B cell (primary cell): Measurements from ENCODE around the gene FXYD1. TPM values are rescaled to one million over a fixed set of nuclear protein-coding genes. Genes with fewer than 3 reads are reported as not detected.

Source experiments
- ATAC-seq: fragments of 200-7000 bp; cut with Tn5 transposase; one replicate; pipeline ENCODE4 v1.10.0; 2021; ENCODE audit warnings: low read depth, mild to moderate bottlenecking, moderate number of reproducible peaks, moderate library complexity
- CTCF ChIA-PET: fragments of 350-600 bp; sonication (Branson Sonifier 250); formaldehyde crosslinking; loops from one replicate; lab custom pipeline; 2021; ENCODE audit warnings: antibody characterized with exemption, inconsistent platforms; lab: Charles Lee
- POLR2A ChIA-PET: fragments of 350-600 bp; sonication (Branson Sonifier 250); formaldehyde crosslinking; loops from one replicate; lab custom pipeline; 2021; ENCODE audit warnings: antibody characterized with exemption; lab: Charles Lee
- DNase-seq: peaks from one replicate; pipeline ENCODE4 v3.0.0; 2013
- H2AFZ ChIP-seq: 2 replicates; pipeline ENCODE4 v1.6.1; 2012; ENCODE audit warnings: mild to moderate bottlenecking, low read depth, low read length; ENCODE audit not compliant: insufficient read depth, poor library complexity, severe bottlenecking
- H3K27ac ChIP-seq, 2 donors: 1 replicate in 1 of 2; 2 replicates in 1 of 2; pipeline ENCODE4 v1.5.1; 2012 to 2013; ENCODE audit warnings: low read length in 2 of 2, mild to moderate bottlenecking in 2 of 2, moderate library complexity in 1 of 2
- H3K27me3 ChIP-seq, 4 experiments: fragments of 200-600 bp in 1 of 4; sonication (generic) in 1 of 4; replicated peaks in 1 of 4; 1 replicate in 2 of 4; 2 replicates in 2 of 4; pipeline versions ENCODE4 v1.6.1 to v1.7.0; 2013 to 2016; ENCODE audit warnings: low read length in 3 of 4, mild to moderate bottlenecking in 2 of 4, mixed read lengths in 1 of 4, moderate library complexity in 1 of 4; ENCODE audit not compliant: insufficient read depth in 4 of 4, control insufficient read depth in 3 of 4; ENCODE audit errors: control extremely low read depth in 1 of 4
- H3K36me3 ChIP-seq, 2 experiments: replicated peaks in 1 of 2; 1 replicate in 1 of 2; 2 replicates in 1 of 2; pipeline versions ENCODE4 v1.6.1 to v1.7.1; 2013; ENCODE audit warnings: low read length in 1 of 2; ENCODE audit not compliant: insufficient read depth in 2 of 2, control insufficient read depth in 1 of 2; ENCODE audit errors: control extremely low read depth in 1 of 2, extremely low read depth in 1 of 2
- H3K4me1 ChIP-seq, 2 donors: fragments of 200-600 bp in 1 of 2; sonication (generic) in 1 of 2; 1 replicate in 1 of 2; 2 replicates in 1 of 2; pipeline versions ENCODE4 v1.5.1 to v1.6.1; 2013 to 2017; ENCODE audit warnings: low read length in 2 of 2; ENCODE audit not compliant: control insufficient read depth in 2 of 2, insufficient read depth in 2 of 2
- H3K4me2 ChIP-seq: replicated peaks from 2 replicates; pipeline ENCODE3; 2012; ENCODE audit warnings: mild to moderate bottlenecking, low read depth, low read length; ENCODE audit not compliant: poor library complexity, severe bottlenecking
- H3K4me3 ChIP-seq, 5 experiments: fragments of 200-600 bp in 1 of 5; sonication (generic) in 1 of 5; 1 replicate in 3 of 5; 2 replicates in 2 of 5; pipeline versions ENCODE4 v1.5.1 to v1.7.0; 2011 to 2016; ENCODE audit warnings: low read length in 4 of 5, mild to moderate bottlenecking in 4 of 5, low read depth in 2 of 5, control low read depth in 1 of 5, moderate library complexity in 1 of 5; ENCODE audit not compliant: insufficient read depth in 1 of 5; ENCODE audit errors: control extremely low read depth in 1 of 5, extremely low read depth in 1 of 5
- H3K79me2 ChIP-seq: fragments of 200-600 bp; sonication (generic); one replicate; pipeline ENCODE4 v1.6.0; 2016; ENCODE audit warnings: low read length; ENCODE audit not compliant: control insufficient read depth, insufficient read depth
- H3K9ac ChIP-seq: fragments of 200-600 bp; sonication (generic); 2 replicates; pipeline ENCODE4 v1.6.1; 2017; ENCODE audit warnings: mild to moderate bottlenecking, low read length, moderate library complexity
- H3K9me3 ChIP-seq, 3 donors: one replicate each; pipeline versions ENCODE4 v1.6.1 to v1.7.1; 2013; ENCODE audit warnings: low read length in 2 of 3; ENCODE audit not compliant: control insufficient read depth in 2 of 3, insufficient read depth in 1 of 3; ENCODE audit errors: control extremely low read depth in 1 of 3
- H4K20me1 ChIP-seq: 2 replicates; pipeline ENCODE4 v1.6.0; 2012; ENCODE audit warnings: mild to moderate bottlenecking, low read length; ENCODE audit not compliant: insufficient read depth, control insufficient read depth, poor library complexity, severe bottlenecking
- H3K27ac Mint-ChIP-seq: one replicate; pipeline ENCODE4 v1.8.0; 2021; ENCODE audit warnings: mixed read lengths
- H3K27me3 Mint-ChIP-seq: one replicate; pipeline ENCODE4 v1.8.0; 2021; ENCODE audit warnings: mixed read lengths
- H3K4me1 Mint-ChIP-seq: one replicate; pipeline ENCODE4 v1.8.0; 2021; ENCODE audit warnings: mixed read lengths
- H3K4me3 Mint-ChIP-seq: one replicate; pipeline ENCODE4 v1.8.0; 2021; ENCODE audit warnings: mixed read lengths
- H3K9me3 Mint-ChIP-seq: one replicate; pipeline ENCODE4 v1.8.0; 2022; ENCODE audit warnings: mixed read lengths; ENCODE audit not compliant: insufficient read depth
- CTCF ChIP-seq: fragments of 200-600 bp; IDR thresholded peaks from one replicate; pipeline ENCODE4 v1.8.0; 2022; ENCODE audit warnings: antibody characterized with exemption, mild to moderate bottlenecking
- EZH2 ChIP-seq: IDR thresholded peaks from 2 replicates; pipeline ENCODE4 v1.6.1; 2012; ENCODE audit warnings: borderline replicate concordance, low read depth, mild to moderate bottlenecking, moderate library complexity, low read length; ENCODE audit not compliant: insufficient read depth, poor library complexity, severe bottlenecking
- WGBS: methylation state at CpG from one replicate; pipeline ENCODE4 v1.1.5; 2013; ENCODE audit warnings: missing lambda C conversion rate; ENCODE audit not compliant: insufficient coverage; 5-methylcytosine and 5-hydroxymethylcytosine counted together
- intact Hi-C: fragments of 100-400 bp; cut with micrococcal nuclease; formaldehyde crosslinking; loops from one replicate; pipeline ENCODE4 v1.10.0; 2022
- polyA plus RNA-seq: library from polyadenylated mRNA; depleted of rRNA; stranded (reverse); fragments of >200 nt; gene quantifications from 2 replicates; pipeline ENCODE4 v1.2.3, GENCODE V29; 2012
- total RNA-seq, 2 donors: library from RNA; stranded (reverse); fragments of 120-200 nt in 1 of 2; gene quantifications; 1 replicate in 1 of 2; 2 replicates in 1 of 2; pipeline versions ENCODE4 v1.2.3 to v1.2.4, GENCODE V29; 2013 to 2022

The FXYD1 gene
- total and polyA plus RNA-seq, 2 donors (not counting 1 experiment from before 2014, with no cell fraction given), result 3.1 to 4.7 TPM

GRCh38 chr19:35108730-35109129, 29.9 kb upstream of the FXYD1 start:
- Mint-ChIP-seq H3K27ac (no peak overlapping the region), H3K4me1 (no peaks in the 10 kb centered on the region), H3K27me3 (peaks cover 8% of the 10 kb centered on the region), H3K9me3 (no peaks in the 10 kb centered on the region), H3K4me3 (no peak overlapping the region)
- Histone ChIP-seq H3K4me1 (no peaks in the 10 kb centered on the region), H2AFZ (no peak overlapping the region), H3K27ac (no peak overlapping the region), H3K9ac (no peak overlapping the region), H3K79me2 (no peaks in the 10 kb centered on the region), H4K20me1 (no peaks in the 10 kb centered on the region), H3K36me3 (no peaks in the 10 kb centered on the region), H3K9me3 (peaks cover 0 to 12% (median 0%) of the 10 kb centered on the region in 3 donors), H3K4me2 (no peak overlapping the region), H3K4me3 (no peak overlapping the region), H3K27me3 (peaks cover 0 to 11% (median 0%) of the 10 kb centered on the region in 4 experiments)
- intact Hi-C loops, result no loop called here
- no peak for TF ChIP-seq EZH2
- TF ChIP-seq CTCF, result no peak
- CTCF ChIA-PET, result interaction anchor here (0.7 kb wide), 1 partner anchor 532 kb away, joined by 3 read pairs; no protein-coding TSS in a partner anchor
- 79% methylated on average over 11 of the region's 11 CpGs for WGBS
- ATAC-seq (no peak), DNase-seq (no peak)
- POLR2A ChIA-PET, result no interaction called here

- CTCF ChIA-PET, result interaction anchor here (0.9 kb wide), 1 partner anchor 106 kb away, joined by 3 read pairs; no protein-coding TSS in a partner anchor
- H3K4me2 ChIP-seq, result no peak overlapping the region
Observed at GRCh38 chr19:35109395-35110112, 29.1 kb upstream of the FXYD1 start.

More at GRCh38 chr19:35109395-35110112, 29.1 kb upstream of the FXYD1 start:
- intact Hi-C loops, result no loop called here
- peaks cover 0 to 12% (median 0%) of the 10 kb centered on the region in 3 donors for H3K9me3 ChIP-seq
- H3K27me3 Mint-ChIP-seq, result peaks cover 9% of the 10 kb centered on the region
- peaks cover 0 to 15% (median 0%) of the 10 kb centered on the region in 4 experiments for H3K27me3 ChIP-seq
- H3K4me3 ChIP-seq, result no peak overlapping the region
- TF ChIP-seq CTCF (no peak), EZH2 (no peak)
- peaks cover 2% of the 10 kb centered on the region for H3K4me1 Mint-ChIP-seq
- H3K9ac ChIP-seq, result no peak overlapping the region
- DNase-seq (no peak), ATAC-seq (no peak)
- H3K36me3 ChIP-seq, result no peaks in the 10 kb centered on the region
- H3K27ac Mint-ChIP-seq, result no peak overlapping the region
- no peak overlapping the region for H3K27ac ChIP-seq
- no peaks in the 10 kb centered on the region for H4K20me1 ChIP-seq
- peaks cover 3% of the 10 kb centered on the region in 2 donors for H3K4me1 ChIP-seq
- no peak overlapping the region for H2AFZ ChIP-seq
- no peaks in the 10 kb centered on the region for H3K9me3 Mint-ChIP-seq
- POLR2A ChIA-PET, result no interaction called here
- 73% methylated on average over 22 of the region's 22 CpGs for WGBS
- no peaks in the 10 kb centered on the region for H3K79me2 ChIP-seq
- H3K4me3 Mint-ChIP-seq, result no peak overlapping the region
